ENCODE data around the gene PCYT2. TPM values are rescaled to one million over a fixed set of nuclear protein-coding genes. Genes with fewer than 3 reads are reported as not detected.
"Not testable (repeated sequence)": the region's sequence is repeated elsewhere in the genome, so short reads cannot be mapped to it uniquely, and the experiment has no call there.

PCYT2 gene
- total RNA-seq, result 28.4 TPM
- long read RNA-seq, full-length matches to known transcripts, result 114 of 138 reads
- long read RNA-seq, partial matches to known transcripts, result 6 of 138 reads
- long read RNA-seq, other reads (novel, unspliced or antisense), result 18 of 138 reads

GRCh38 chr17:81911277-81911961 is at the start of gene PCYT2:
TSS of gene PCYT2 (minus strand) at chr17:81911399. CDS start at chr17:81911355, 44 bp downstream.
- peak; percentile 94 for DNase-seq
- peak; percentile 94 for ATAC-seq
- intact Hi-C loops (cut with micrococcal nuclease), result no loop called here

DNA sequence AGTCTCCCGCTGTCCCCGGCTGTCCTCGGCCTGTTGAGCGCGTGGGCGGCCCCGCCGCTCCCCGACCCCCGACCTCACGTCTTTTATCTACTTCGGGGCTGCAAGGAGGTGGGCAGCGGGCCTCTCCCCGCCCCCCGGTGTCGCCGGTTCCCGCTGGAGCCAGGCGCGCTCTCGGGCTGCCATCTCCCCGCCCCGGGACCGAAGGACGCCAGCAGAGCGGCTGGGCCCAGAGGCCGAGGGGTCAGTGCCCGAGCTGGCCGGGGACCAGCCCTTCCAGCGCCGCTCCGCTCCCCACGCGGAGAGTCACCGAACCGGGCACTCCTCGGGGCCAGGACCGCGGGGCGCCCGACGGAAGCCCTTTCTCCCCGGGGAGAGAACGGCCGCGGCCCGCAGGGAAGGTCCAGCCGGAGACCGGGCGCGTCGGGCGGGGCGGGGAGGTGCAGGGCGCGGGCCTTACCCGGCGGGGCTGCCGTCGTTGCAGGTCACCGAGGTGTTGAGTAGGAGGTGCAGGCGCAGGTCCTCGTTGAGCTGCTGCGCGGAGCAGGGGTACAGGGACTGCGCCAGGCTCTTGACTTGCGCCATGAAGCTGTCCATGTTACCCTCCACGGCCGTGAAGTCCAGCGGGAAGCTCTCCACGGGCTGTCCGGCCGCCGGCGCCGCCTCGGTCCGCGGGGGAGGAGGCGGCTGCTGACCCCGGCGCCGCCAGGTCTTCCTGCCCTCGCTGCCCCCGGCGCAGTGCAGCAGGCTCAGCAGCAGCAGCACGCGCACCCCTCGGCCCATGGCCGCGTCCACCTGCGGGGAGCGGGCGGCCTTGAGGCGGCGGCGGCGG is 49.1 kb upstream of the PCYT2 start:
- DNase-seq (no peak), ATAC-seq (no peak)
- intact Hi-C loops (cut with micrococcal nuclease), result no loop called here

DNA sequence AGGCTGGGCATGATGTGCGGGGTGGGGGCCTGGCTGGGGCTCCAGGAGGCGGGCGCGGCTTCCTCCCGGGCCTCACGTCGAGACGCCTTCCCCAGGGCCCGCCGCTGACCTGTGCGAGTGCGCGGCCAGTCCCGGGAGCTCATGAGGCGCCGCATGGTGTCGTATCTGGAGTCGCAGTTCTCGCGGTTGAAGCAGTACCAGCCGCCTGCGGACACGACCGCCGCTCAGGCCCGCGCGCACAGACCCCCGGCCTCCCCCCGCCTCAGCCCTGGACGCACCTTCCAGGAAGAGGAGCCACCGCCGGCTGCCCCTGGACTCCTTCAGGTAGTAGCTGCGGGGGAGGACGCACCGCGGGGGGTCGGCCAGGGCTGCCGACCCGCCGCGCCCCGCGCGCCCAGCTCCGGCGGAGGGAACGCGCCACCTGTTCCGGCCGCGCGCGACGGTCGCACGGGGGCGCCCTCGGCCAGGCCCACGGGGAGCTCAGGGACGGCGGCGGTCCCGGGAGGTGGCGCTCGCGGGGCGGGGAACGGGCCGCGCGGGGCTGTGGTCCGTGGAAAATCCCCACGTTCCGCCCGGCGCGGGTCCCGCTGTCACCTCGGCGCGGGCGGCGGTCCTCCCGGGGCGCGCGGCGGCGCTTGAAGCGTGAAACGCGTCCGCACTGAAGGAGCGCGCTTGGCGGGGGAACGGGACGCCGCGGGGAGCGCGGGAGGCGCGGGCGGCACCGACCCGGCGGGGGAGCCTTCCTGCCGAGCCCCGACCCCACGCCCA is 48.3 kb upstream of the PCYT2 start:
- intact Hi-C loops (cut with micrococcal nuclease), result loop anchor here (10.0 kb wide), 1 partner anchor 65 kb away; the partner anchor contains the start of genes CENPX and LRRC45
- peak; percentile 90 for ATAC-seq
- peak; percentile 89 for DNase-seq

DNA sequence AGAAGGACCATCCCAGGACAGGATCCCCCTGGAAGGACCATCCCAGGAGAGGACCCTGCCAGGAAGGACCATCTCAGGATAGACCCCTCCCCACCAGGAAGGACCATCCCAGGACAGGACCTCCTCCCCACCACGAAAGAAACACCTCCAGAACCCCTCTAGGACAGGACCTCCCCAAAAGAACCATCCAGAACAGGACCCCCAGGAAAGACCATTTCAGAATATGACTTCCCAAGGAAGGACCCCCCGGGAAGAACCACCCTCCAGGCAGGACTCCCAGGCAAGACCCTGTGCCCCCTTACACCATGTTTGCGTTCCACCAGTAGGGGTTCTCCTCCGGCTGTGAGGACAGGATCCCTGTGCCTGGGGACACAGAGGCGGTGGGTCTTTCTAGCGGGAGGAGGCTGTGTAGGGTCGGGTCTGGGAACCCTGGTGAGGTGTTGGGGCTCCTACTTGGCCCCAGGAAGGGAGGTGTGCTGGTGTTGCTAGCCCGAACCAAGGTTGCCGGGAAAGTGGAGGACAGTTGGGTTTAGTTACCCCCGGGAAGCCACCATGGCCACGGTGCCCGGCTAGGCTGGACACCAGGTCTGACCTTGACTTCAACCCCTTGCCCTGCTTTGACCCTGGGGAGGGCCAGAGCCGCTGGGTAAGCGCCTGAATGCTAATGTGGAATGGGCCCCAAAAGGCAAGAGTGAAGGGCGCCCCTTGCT is 47.6 kb upstream of the PCYT2 start:
- ATAC-seq (no peak), DNase-seq (no peak)
- intact Hi-C loops (cut with micrococcal nuclease), result loop anchor here (10.0 kb wide), 1 partner anchor 66 kb away; the partner anchor contains the start of genes CENPX and LRRC45

DNA sequence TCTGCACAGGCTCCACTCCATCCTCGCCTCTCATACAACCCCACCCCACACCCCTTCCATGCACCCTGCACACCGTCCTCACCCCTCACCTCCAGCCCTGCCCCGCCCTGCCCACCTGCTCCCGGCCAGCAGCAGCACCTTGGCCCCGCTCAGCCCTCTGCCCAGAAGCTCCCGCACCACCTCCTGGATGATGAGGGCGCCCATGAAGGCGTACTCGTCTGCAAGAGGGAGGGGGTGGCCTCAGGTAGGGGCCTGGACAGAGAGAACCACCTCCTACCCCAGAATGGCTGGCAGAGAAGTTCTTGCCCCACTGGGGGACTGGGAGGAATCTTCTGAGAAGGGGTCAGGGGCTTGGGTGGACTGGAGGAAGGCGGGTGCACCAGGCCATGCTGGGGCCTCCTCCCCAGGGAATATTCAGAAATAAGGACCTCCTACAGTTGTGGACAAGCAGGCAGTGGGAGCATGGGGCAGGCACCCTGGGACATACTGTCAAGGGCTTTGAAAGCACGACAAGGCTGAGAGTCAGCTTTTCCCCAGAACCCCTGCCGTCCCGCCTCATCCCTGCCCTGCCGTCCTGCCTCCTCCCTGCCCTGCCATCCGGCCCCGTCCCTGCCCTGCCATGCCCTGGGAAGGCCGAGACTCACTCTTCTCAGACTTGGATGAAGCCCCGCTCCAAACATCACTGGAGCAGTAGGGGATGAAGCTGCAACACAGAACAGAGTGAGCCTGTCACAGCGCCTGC is 46.7 kb upstream of the PCYT2 start:
- intact Hi-C loops (cut with micrococcal nuclease), result loop anchor here (10.0 kb wide), 1 partner anchor 67 kb away; the partner anchor contains the start of genes CENPX and LRRC45
- ATAC-seq (no peak), DNase-seq (no peak)

DNA sequence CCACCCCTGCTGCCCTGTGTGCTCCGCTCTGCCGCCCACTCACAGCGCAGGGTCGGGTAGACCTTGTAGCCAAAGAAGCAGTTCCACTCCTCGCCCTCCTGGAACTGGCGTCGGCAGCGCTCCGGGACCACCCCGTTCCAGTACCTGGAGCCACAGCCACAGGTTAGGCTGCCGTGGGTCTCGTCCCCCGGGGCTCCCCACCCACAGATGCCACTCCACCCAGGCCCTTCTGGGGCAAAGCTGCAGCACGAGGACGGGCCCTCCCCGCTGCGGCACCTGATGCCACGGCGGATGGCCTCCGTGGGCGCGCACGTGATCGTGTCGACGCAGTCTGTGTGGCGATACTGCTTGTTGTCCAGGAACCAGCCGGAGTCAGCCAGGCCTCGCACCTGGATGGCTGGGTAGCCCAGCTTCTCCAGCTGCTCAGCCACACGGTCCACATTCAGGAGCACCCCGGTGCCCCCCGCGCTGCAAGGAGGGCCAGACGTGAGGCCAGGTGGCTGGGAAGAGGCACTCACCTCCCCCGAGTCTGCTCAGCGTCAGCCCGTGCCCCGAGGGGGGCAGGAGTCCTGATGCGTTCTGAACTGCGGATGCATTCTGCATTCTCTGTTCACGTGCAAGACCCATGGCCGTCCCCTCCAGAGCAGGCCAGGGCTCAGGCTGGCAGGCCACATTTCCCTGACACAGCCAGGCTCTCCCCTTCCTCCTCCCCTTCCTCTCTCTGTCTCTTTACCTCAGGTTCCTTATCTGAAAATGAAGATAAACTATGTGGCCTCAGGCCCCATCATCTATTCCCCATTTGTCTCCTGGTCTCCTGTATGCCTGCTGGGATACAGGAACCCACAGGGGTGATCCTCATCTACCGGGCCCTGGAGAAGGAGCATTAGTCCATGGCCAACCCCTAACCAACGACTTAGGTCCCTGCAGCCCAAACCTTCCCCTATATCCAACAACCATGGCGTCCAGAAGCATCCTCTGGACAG is 45.7 kb upstream of the PCYT2 start:
- DNase-seq (no peak), ATAC-seq (no peak)
- intact Hi-C loops (cut with micrococcal nuclease), result loop anchor here (10.0 kb wide), 1 partner anchor 68 kb away; the partner anchor contains the start of genes CENPX and LRRC45

DNA sequence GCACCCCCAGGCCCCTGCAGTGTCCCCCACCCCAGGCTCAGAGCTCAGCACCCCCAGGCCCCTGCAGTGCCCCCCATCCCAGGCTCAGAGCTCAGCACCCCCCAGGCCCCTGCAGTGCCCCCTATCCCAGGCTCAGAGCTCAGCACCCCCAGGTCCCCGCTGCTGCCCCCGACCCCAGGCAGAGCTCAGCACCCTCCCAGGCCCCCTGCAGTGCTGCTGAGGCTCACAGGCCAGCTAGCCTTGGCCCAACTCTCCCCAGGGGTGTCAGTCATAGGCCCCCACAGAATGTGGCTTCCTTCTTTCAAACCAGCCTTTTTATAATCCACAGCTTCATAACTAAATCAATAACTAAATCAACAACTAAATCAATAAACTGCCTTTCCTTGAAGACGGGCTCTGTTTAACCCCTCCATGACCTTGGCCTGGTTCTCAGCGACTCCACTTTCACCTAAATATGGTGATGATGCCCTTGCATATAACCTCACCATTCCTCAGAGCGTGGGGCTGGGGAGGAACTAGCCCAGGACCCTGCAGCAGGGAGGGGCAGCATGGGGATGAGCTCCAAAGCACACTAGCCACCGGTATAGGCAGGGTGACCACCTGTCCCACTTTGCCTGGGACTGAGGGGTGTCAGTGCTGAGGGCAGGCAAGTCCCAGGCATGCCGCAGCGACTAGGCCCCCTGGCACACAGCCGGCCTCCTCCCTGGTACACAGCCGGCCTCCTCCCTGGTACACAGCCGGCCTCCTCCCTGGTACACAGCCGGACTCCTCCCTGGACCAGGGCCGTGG is 44.8 kb upstream of the PCYT2 start:
- intact Hi-C loops (cut with micrococcal nuclease), result loop anchor here (10.0 kb wide), 1 partner anchor 69 kb away; the partner anchor contains the start of genes CENPX and LRRC45
- ATAC-seq (no peak), DNase-seq (no peak)

DNA sequence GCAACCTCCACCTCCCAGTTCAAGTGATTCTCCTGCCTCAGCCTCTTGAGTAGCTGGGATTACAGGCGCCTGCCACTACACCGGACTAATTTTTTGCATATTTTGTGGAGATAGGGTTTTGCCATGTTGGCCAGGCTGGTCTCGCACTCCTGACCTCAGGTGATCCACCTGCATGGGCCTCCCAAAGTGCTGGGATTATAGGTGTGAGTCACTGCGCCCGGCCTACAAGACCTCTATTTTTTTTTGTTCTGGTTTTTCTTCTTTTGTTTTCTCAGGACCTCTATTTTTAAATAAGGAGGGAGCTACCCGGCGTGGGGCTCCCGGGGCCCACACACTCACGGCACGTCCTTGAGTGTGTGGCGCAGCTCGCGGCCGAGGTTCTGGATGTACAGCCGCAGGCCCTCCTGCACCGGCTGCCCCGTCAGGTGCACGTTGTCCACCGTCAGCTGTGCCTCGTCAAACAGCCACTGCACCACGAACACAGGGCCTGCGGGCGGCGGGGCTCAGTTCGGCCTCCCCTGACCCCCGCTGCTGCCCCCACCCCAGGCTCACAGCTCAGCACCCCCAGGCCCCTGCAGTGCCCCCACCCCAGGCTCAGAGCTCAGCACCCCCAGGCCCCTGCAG is 44.0 kb upstream of the PCYT2 start:
- no peak for ATAC-seq
- DNase-seq, result no peak
- intact Hi-C loops (cut with micrococcal nuclease), result loop anchor here (10.0 kb wide), 1 partner anchor 70 kb away; the partner anchor contains the start of genes CENPX and LRRC45

- ATAC-seq, result no peak
- intact Hi-C loops (cut with micrococcal nuclease), result loop anchor here (10.0 kb wide), 1 partner anchor 70 kb away; the partner anchor contains the start of genes CENPX and LRRC45
- no peak for DNase-seq
These were observed 43.2 kb upstream of the PCYT2 start for GRCh38 chr17:81954131-81955057.

GRCh38 chr17:81953443-81953842 is 42.2 kb upstream of the PCYT2 start:
- DNase-seq, ATAC-seq: not testable (repeated sequence)
- intact Hi-C loops (cut with micrococcal nuclease), result loop anchor here (10.0 kb wide), 1 partner anchor 71 kb away; the partner anchor contains the start of genes CENPX and LRRC45

DNA sequence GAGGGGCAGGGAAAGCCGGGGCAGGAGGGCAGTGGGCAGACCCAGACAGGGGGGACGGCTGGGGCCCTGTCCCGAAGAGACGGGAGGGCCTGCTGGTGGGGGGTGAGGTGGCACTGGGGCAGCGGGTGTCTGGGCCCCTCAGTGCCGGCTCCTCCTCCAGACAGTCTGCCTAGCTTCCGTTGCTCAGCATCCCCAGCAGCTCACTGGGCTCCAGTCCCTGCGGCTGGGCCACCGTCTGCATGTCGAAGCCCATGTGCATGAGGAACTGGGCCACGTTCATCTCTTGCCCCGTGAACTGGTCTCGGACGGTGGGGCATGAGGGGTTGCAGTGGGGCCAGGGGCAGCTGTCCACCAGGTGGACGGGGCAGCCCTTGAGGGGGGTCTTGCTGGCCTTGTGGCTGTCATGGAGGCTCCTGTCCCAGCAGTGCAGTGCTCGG is 41.6 kb upstream of the PCYT2 start:
- intact Hi-C loops (cut with micrococcal nuclease), result loop anchor here (10.0 kb wide), 1 partner anchor 72 kb away; the partner anchor contains the start of genes CENPX and LRRC45
- ATAC-seq (peak; percentile 6), DNase-seq (no peak)

GRCh38 chr17:81951785-81952684 is 40.8 kb upstream of the PCYT2 start:
- ATAC-seq (no peak), DNase-seq (no peak)
- intact Hi-C loops (cut with micrococcal nuclease), result loop anchor here (10.0 kb wide), 1 partner anchor 73 kb away; the partner anchor contains the start of genes CENPX and LRRC45

GRCh38 chr17:81950501-81950900 is 39.3 kb upstream of the PCYT2 start:
- intact Hi-C loops (cut with micrococcal nuclease), result loop anchor here (10.0 kb wide), 1 partner anchor 74 kb away; the partner anchor contains the start of genes CENPX and LRRC45
- ATAC-seq, result no peak
- no peak for DNase-seq

Data from left ventricle myocardium superior (tissue), 1 donor.